Psoas muscle (tissue), 8 donors: ENCODE results near the gene INSC. TPM values are rescaled to one million over a fixed set of nuclear protein-coding genes. Genes with fewer than 3 reads are reported as not detected.

Experiments
- ATAC-seq, 4 donors: fragments of 200-7000 bp; cut with Tn5 transposase; one replicate each; pipeline ENCODE4 v1.9.1; 2020; ENCODE audit warnings: moderate library complexity in 3 of 4, mild to moderate bottlenecking in 2 of 4
- DNase-seq, 2 donors: peaks; one replicate each; pipeline ENCODE4 v3.0.0-alpha.2; 2020
- H3K27ac ChIP-seq: fragments of 200-600 bp; one replicate; pipeline ENCODE4 v1.8.0; 2022
- H3K27me3 ChIP-seq, 3 donors: fragments of 200-600 bp in 1 of 3; one replicate each; pipeline versions ENCODE4 v1.6.1 to v1.8.0; 2013 to 2022; ENCODE audit warnings: low read length in 2 of 3, mild to moderate bottlenecking in 2 of 3, moderate library complexity in 1 of 3; ENCODE audit not compliant: insufficient read depth in 3 of 3
- H3K36me3 ChIP-seq, 2 donors: fragments of 200-600 bp in 1 of 2; one replicate each; pipeline versions ENCODE4 v1.6.1 to v1.8.0; 2013 to 2022; ENCODE audit warnings: low read depth in 1 of 2, mild to moderate bottlenecking in 1 of 2, moderate library complexity in 1 of 2; ENCODE audit not compliant: insufficient read depth in 1 of 2
- H3K4me1 ChIP-seq: fragments of 200-600 bp; one replicate; pipeline ENCODE4 v1.8.0; 2022
- H3K4me3 ChIP-seq: fragments of 200-600 bp; one replicate; pipeline ENCODE4 v1.8.0; 2022; ENCODE audit warnings: mild to moderate bottlenecking
- H3K9me3 ChIP-seq: fragments of 200-600 bp; one replicate; pipeline ENCODE4 v1.8.0; 2022
- WGBS, 3 donors: extraction: QIAGEN DNeasy Blood & Tissue Kit; methylation state at CpG; one replicate each; pipeline versions ENCODE4 v1.1.6 to v1.1.7; 2013; 5-methylcytosine and 5-hydroxymethylcytosine counted together
- intact Hi-C, 2 donors: fragments of 100-400 bp; cut with DNase I; formaldehyde crosslinking; loops; one replicate each; pipeline versions ENCODE4 v1.11.0 to v1.14.2; 2022
- polyA plus RNA-seq, 3 donors: library from polyadenylated mRNA; stranded (reverse); fragments of 200-250 nt; gene quantifications; one replicate each; pipeline ENCODE4 v1.2.3, GENCODE V29; 2013
- total RNA-seq, 4 donors: library from RNA; stranded (reverse); fragmentation: NEBNext Ultra II Directional in 2 of 4; extraction: Animal tissue kit (Norgen Biotek cat#: 25700) in 2 of 4; gene quantifications; one replicate each; pipeline versions ENCODE4 v1.2.1 to v1.2.4, GENCODE V29; 2021 to 2023
- TF ChIP-seq, protein P1 (sequence below): fragments of 200-600 bp; IDR thresholded peaks from one replicate; pipeline ENCODE4 v1.8.0; 2022; ENCODE audit warnings: antibody characterized with exemption
- donor health status: healthy with polysubstance abuse.
- donor health status: DM: no; HTN: no; CAD: no; lungs with moderate emphysema.
- donor health status: Bipolar disorder and iron deficiency.
- donor health status: healthy.
- donor health status: DM: yes; HTN: yes; CAD: no.
- donor health status: DM: no; HTN: no; CAD: no.
- donor health status: DM: no; HTN: no; CAD: no.
- donor health status: DM: yes; HTN: yes; CAD: no.

Gene INSC
- total and polyA plus RNA-seq, 7 donors, result 0.04 to 1.2 TPM; not detected in 5

DNA sequence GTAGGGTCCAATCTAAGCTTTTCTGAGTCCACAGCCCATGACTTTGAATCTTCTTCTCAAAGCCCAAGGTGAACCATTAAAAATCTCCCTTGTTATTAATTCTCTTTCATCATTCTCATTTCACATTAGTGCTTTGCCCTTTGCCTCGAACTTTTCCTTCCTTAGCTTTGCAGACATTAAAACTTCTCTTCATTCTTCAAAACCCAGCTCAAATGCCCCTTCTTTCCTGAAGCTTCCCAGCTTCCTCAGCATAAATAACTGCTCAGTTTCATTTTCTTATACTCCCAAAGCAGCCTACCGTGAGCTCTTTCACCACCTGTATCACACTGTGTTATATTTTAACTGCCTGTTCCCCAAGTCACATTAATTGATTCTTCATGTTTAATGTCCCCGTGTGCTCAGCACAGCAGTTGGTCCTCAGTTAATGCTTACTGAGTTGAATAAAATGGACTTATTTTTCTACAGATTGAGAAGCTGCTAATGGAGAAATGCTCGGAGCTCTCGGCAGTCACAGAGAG lies 62.0 kb downstream of the INSC start:
- no peak overlapping the region for H3K4me3 ChIP-seq
- no peaks in the 10 kb centered on the region for H3K4me1 ChIP-seq
- intact Hi-C loops, result loop anchor here in 1 of 2 donors (5.0 kb wide), 1 partner anchor 811 kb away; no protein-coding TSS in a partner anchor
- no peak for DNase-seq
- peaks cover 0 to 3% (median 0%) of the 10 kb centered on the region in 3 donors for H3K27me3 ChIP-seq
- ATAC-seq, result no peak
- no peak overlapping the region for H3K27ac ChIP-seq
- H3K36me3 ChIP-seq, result no peaks in the 10 kb centered on the region
- 53 to 65% (median 60%) methylated on average over 5 of the region's 5 CpGs for WGBS, 3 donors
- TF ChIP-seq, protein P1, sequence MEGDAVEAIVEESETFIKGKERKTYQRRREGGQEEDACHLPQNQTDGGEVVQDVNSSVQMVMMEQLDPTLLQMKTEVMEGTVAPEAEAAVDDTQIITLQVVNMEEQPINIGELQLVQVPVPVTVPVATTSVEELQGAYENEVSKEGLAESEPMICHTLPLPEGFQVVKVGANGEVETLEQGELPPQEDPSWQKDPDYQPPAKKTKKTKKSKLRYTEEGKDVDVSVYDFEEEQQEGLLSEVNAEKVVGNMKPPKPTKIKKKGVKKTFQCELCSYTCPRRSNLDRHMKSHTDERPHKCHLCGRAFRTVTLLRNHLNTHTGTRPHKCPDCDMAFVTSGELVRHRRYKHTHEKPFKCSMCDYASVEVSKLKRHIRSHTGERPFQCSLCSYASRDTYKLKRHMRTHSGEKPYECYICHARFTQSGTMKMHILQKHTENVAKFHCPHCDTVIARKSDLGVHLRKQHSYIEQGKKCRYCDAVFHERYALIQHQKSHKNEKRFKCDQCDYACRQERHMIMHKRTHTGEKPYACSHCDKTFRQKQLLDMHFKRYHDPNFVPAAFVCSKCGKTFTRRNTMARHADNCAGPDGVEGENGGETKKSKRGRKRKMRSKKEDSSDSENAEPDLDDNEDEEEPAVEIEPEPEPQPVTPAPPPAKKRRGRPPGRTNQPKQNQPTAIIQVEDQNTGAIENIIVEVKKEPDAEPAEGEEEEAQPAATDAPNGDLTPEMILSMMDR, result no peak
- H3K9me3 ChIP-seq, result no peaks in the 10 kb centered on the region

DNA sequence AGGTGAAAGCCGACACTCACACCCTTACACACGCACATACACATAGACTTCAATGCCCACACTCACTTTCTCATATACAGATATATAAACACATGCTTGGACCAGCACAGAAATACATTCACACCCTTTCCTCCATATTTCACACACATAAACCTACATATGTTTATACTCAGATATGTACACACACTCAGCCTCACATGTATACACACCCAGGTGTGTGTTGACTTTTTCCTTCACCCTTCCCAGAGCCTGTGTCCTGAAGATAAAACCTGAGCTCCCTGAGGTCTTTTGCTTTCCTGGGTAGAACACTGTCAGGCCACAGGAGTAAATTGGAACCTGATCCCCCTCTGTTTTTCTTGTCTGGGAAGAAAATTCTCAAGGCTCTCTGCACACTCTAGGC lies 62.8 kb downstream of the INSC start:
- intact Hi-C loops, result loop anchor here in 1 of 2 donors (5.0 kb wide), 1 partner anchor 810 kb away; no protein-coding TSS in a partner anchor
- TF ChIP-seq, protein P1, result no peak
- Histone ChIP-seq H3K4me1 (no peaks in the 10 kb centered on the region), H3K36me3 (no peaks in the 10 kb centered on the region), H3K27ac (no peak overlapping the region), H3K27me3 (peaks cover 0 to 3% (median 0%) of the 10 kb centered on the region in 3 donors), H3K4me3 (no peak overlapping the region), H3K9me3 (no peaks in the 10 kb centered on the region)
- 77 to 86% (median 77%) methylated on average over 2 of the region's 2 CpGs for WGBS, 3 donors
- DNase-seq (no peak), ATAC-seq (no peak)

DNA sequence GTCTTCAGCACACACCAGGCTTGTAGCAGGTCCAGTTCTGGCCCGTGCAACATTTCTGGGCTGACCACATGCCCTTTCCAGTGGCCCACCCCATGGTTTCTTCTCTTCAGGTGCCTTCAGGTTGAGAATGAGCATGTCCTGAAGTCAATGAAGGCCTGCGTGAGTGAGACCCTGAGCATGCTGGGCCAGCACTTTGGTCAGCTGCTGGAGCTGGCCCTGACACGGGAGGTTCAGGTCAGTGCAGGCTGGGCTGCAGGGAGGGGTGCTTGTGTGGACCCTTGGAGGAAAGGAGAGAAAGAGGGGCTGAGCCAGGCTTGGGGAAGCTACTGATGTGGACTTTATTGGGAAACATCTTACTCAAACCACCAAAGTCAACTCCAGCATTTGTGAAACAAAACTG lies 63.5 kb downstream of the INSC start:
- no peak overlapping the region for H3K4me3 ChIP-seq
- H3K27me3 ChIP-seq, result peaks cover 0 to 3% (median 0%) of the 10 kb centered on the region in 3 donors
- no peaks in the 10 kb centered on the region for H3K36me3 ChIP-seq
- TF ChIP-seq, protein P1, result no peak
- DNase-seq (no peak), ATAC-seq (no peak)
- intact Hi-C loops, result loop anchor here in 1 of 2 donors (5.0 kb wide), 1 partner anchor 809 kb away; no protein-coding TSS in a partner anchor
- no peaks in the 10 kb centered on the region for H3K9me3 ChIP-seq
- H3K4me1 ChIP-seq, result no peaks in the 10 kb centered on the region
- no peak overlapping the region for H3K27ac ChIP-seq
- 77 to 89% (median 79%) methylated on average over 3 of the region's 3 CpGs for WGBS, 3 donors

DNA sequence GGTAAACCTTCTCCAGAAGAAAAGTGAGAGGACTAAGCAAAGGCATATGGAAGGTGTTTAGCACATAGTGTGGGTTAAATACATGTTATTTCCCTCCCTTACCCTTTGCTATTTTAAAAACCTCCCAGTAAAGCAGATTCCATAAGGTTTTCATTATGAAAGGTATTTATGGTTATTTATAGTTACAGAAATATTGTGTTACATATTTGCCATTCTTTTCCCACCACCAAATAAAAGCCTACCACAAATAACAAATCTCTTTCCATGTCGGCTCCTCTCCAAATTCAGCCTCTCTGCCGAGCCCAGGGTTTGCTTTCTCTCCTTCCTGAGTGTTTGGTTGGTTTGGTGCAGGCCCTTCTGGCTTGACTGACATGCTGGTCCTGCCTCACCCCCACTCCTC lies 64.4 kb downstream of the INSC start:
- WGBS, 3 donors, result 21 to 31% (median 21%) methylated on average over 2 of the region's 2 CpGs
- no peak for DNase-seq
- no peak for ATAC-seq
- TF ChIP-seq, protein P1, result no peak
- no peaks in the 10 kb centered on the region for H3K36me3 ChIP-seq
- H3K27me3 ChIP-seq, result peaks cover 0 to 3% (median 0%) of the 10 kb centered on the region in 3 donors
- H3K9me3 ChIP-seq, result no peaks in the 10 kb centered on the region
- H3K4me3 ChIP-seq, result no peak overlapping the region
- no peak overlapping the region for H3K27ac ChIP-seq
- intact Hi-C loops, result loop anchor here in 1 of 2 donors (5.0 kb wide), 1 partner anchor 808 kb away; no protein-coding TSS in a partner anchor
- no peaks in the 10 kb centered on the region for H3K4me1 ChIP-seq
